H9 (cell line): Measurements from ENCODE around the gene SPOCK3. TPM values are rescaled to one million over a fixed set of nuclear protein-coding genes. Genes with fewer than 3 reads are reported as not detected.

Source experiments
- DNase-seq: peaks from one replicate; pipeline ENCODE4 v3.0.0-alpha.2; 2017
- H2AFZ ChIP-seq: one replicate; pipeline ENCODE4 v1.6.1; 2013; ENCODE audit warnings: mild to moderate bottlenecking, low read length, control low read depth, moderate library complexity
- H2AK5ac ChIP-seq: 2 replicates; pipeline ENCODE4 v1.6.1; 2013; ENCODE audit warnings: low read length, control low read depth, mixed read lengths; ENCODE audit not compliant: insufficient read length
- H2BK120ac ChIP-seq: one replicate; pipeline ENCODE4 v1.6.1; 2013; ENCODE audit warnings: low read depth, mild to moderate bottlenecking, low read length, control low read depth, inconsistent platforms; ENCODE audit not compliant: poor library complexity, severe bottlenecking
- H2BK12ac ChIP-seq: 2 replicates; pipeline ENCODE4 v1.6.1; 2013; ENCODE audit warnings: low read length, control low read depth, mixed read lengths, low read depth; ENCODE audit not compliant: insufficient read length
- H2BK15ac ChIP-seq: 2 replicates; pipeline ENCODE4 v1.6.1; 2013; ENCODE audit warnings: low read depth, low read length, control low read depth
- H2BK20ac ChIP-seq: one replicate; pipeline ENCODE4 v1.6.1; 2013; ENCODE audit warnings: low read depth, mild to moderate bottlenecking, low read length, control low read depth, inconsistent platforms; ENCODE audit not compliant: poor library complexity, severe bottlenecking
- H2BK5ac ChIP-seq: 2 replicates; pipeline ENCODE4 v1.6.1; 2013; ENCODE audit warnings: low read length, control low read depth, mixed read lengths; ENCODE audit not compliant: insufficient read length
- H3K14ac ChIP-seq: 2 replicates; pipeline ENCODE4 v1.6.1; 2013; ENCODE audit warnings: low read length, control low read depth; ENCODE audit not compliant: insufficient read depth
- H3K18ac ChIP-seq: 2 replicates; pipeline ENCODE4 v1.6.1; 2013; ENCODE audit warnings: low read depth, mild to moderate bottlenecking, mixed read lengths, low read length, control low read depth; ENCODE audit not compliant: insufficient read length
- H3K23ac ChIP-seq: 2 replicates; pipeline ENCODE4 v1.6.1; 2013; ENCODE audit warnings: low read length, control low read depth, mixed read lengths, low read depth; ENCODE audit not compliant: insufficient read length
- H3K23me2 ChIP-seq: 2 replicates; pipeline ENCODE4 v1.6.1; 2013; ENCODE audit warnings: low read depth, mild to moderate bottlenecking, mixed read lengths, low read length, control low read depth; ENCODE audit not compliant: insufficient read length, poor library complexity, severe bottlenecking
- H3K27ac ChIP-seq: 2 replicates; pipeline ENCODE4 v1.5.1; 2013; ENCODE audit warnings: low read length, control low read depth, mixed read lengths, low read depth; ENCODE audit not compliant: insufficient read length
- H3K27me3 ChIP-seq: 2 replicates; pipeline ENCODE4 v1.6.1; 2013; ENCODE audit warnings: low read length, control low read depth, inconsistent platforms; ENCODE audit not compliant: insufficient read depth
- H3K4ac ChIP-seq: 2 replicates; pipeline ENCODE4 v1.6.1; 2013; ENCODE audit warnings: low read depth, mild to moderate bottlenecking, control low read depth, inconsistent platforms, low read length, moderate library complexity
- H3K4me1 ChIP-seq: 2 replicates; pipeline ENCODE4 v1.6.1; 2013; ENCODE audit warnings: low read length, control low read depth, inconsistent platforms; ENCODE audit not compliant: insufficient read depth
- H3K4me2 ChIP-seq: 2 replicates; pipeline ENCODE4 v1.6.1; 2013; ENCODE audit warnings: low read length, control low read depth, mixed read lengths; ENCODE audit not compliant: insufficient read length, insufficient read depth
- H3K56ac ChIP-seq: 2 replicates; pipeline ENCODE4 v1.6.1; 2013; ENCODE audit warnings: low read depth, mild to moderate bottlenecking, mixed read lengths, low read length, control low read depth; ENCODE audit not compliant: insufficient read length
- H3K79me1 ChIP-seq: 2 replicates; pipeline ENCODE4 v1.6.1; 2013; ENCODE audit warnings: low read depth, mild to moderate bottlenecking, moderate library complexity, low read length, control low read depth, inconsistent platforms; ENCODE audit not compliant: insufficient read depth, poor library complexity, severe bottlenecking
- H3K79me2 ChIP-seq: 2 replicates; pipeline ENCODE4 v1.6.1; 2013; ENCODE audit warnings: low read length, control low read depth, inconsistent platforms; ENCODE audit not compliant: insufficient read depth
- H3K9ac ChIP-seq: 2 replicates; pipeline ENCODE4 v1.6.1; 2013; ENCODE audit warnings: low read length, control low read depth, mixed read lengths; ENCODE audit not compliant: insufficient read length; ENCODE audit errors: extremely low read depth
- H3K9me3 ChIP-seq: one replicate; pipeline ENCODE4 v1.6.1; 2013; ENCODE audit warnings: low read depth, low read length, inconsistent platforms; ENCODE audit not compliant: control insufficient read depth
- H3T11ph ChIP-seq: one replicate; pipeline ENCODE4 v1.6.1; 2013; ENCODE audit warnings: mild to moderate bottlenecking, low read length, control low read depth, inconsistent platforms
- H4K20me1 ChIP-seq: one replicate; pipeline ENCODE4 v1.6.1; 2013; ENCODE audit not compliant: control insufficient read depth, insufficient read length, insufficient read depth
- H4K5ac ChIP-seq: 2 replicates; pipeline ENCODE4 v1.6.1; 2013; ENCODE audit warnings: low read depth, mild to moderate bottlenecking, mixed read lengths, low read length, control low read depth; ENCODE audit not compliant: insufficient read length
- H4K8ac ChIP-seq: replicated peaks from 2 replicates; pipeline ENCODE4 v1.6.1; 2013; ENCODE audit warnings: low read length, control low read depth, mixed read lengths, low read depth; ENCODE audit not compliant: insufficient read length
- H4K91ac ChIP-seq: 2 replicates; pipeline ENCODE4 v1.6.1; 2013; ENCODE audit warnings: low read depth, mild to moderate bottlenecking, moderate library complexity, mixed read lengths, low read length, control low read depth; ENCODE audit not compliant: insufficient read length
- H3K27ac Mint-ChIP-seq, 3 experiments: 2 replicates in 2 of 3; 3 replicates in 1 of 3; pipeline ENCODE4 v1.8.0; 2020 to 2021; ENCODE audit warnings: mixed read lengths in 3 of 3, mild to moderate bottlenecking in 1 of 3, moderate library complexity in 1 of 3
- H3K27me3 Mint-ChIP-seq: 2 replicates; pipeline ENCODE4 v1.8.0; 2021; ENCODE audit warnings: low read depth, mild to moderate bottlenecking, moderate library complexity, mixed read lengths
- H3K36me3 Mint-ChIP-seq, 3 experiments: 2 replicates in 2 of 3; 3 replicates in 1 of 3; pipeline ENCODE4 v1.8.0; 2020 to 2021; ENCODE audit warnings: low read depth in 3 of 3, mixed read lengths in 3 of 3; ENCODE audit not compliant: insufficient read depth in 1 of 3
- H3K4me1 Mint-ChIP-seq, 2 experiments: 2 replicates each; pipeline ENCODE4 v1.8.0; 2020; ENCODE audit warnings: mixed read lengths in 2 of 2
- H3K4me3 Mint-ChIP-seq, 2 experiments: 2 replicates in 1 of 2; 3 replicates in 1 of 2; pipeline ENCODE4 v1.8.0; 2020 to 2021; ENCODE audit warnings: mild to moderate bottlenecking in 2 of 2, mixed read lengths in 2 of 2, moderate library complexity in 1 of 2
- H3K9me3 Mint-ChIP-seq, 2 experiments: 2 replicates in 1 of 2; 3 replicates in 1 of 2; pipeline ENCODE4 v1.8.0; 2020; ENCODE audit warnings: mild to moderate bottlenecking in 2 of 2, mixed read lengths in 2 of 2, moderate library complexity in 1 of 2
- WGBS: extraction: QIAGEN DNeasy Blood & Tissue Kit; methylation state at CpG from one replicate; pipeline ENCODE4 v1.1.7; 2013; ENCODE audit warnings: missing lambda C conversion rate, low lambda C conversion rate, mixed read lengths; ENCODE audit not compliant: insufficient read length; ENCODE audit errors: extremely low coverage; 5-methylcytosine and 5-hydroxymethylcytosine counted together
- total RNA-seq: library from RNA; stranded (reverse); gene quantifications from 2 replicates; pipeline ENCODE4 v1.2.1, GENCODE V29; 2021
- TF ChIP-seq, protein P1 (sequence below): fragments of 200-600 bp; sonication (generic); conservative IDR thresholded peaks from 3 replicates; pipeline ENCODE4 v1.8.0; 2021; ENCODE audit warnings: antibody characterized with exemption, mild to moderate bottlenecking

SPOCK3 gene
- total RNA-seq, 1 experiment from 2014 or later = 0.28 TPM

DNA sequence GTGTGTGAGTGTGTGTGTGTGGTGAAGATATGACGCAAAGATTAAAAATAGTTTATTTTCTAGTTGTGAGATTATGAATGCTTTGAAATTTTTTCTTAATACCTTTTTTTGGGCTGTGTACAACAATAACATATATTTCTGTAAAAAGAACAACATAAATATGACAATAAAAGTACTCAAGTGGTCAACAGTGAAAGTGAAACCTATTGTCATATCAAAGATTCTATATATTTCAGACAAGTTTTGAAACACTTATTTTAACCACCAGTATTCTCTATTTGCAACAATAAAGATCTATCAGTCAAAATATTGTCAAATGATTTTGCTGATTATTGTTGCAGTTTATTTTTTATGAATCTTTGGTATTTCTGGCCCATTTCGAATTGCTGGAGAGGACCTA is 98.0 kb downstream of the SPOCK3 start:
- Histone ChIP-seq H3K56ac (no peak overlapping the region), H2BK20ac (no peak overlapping the region), H4K20me1 (no peaks in the 10 kb centered on the region), H3T11ph (no peak overlapping the region), H3K23me2 (no peaks in the 10 kb centered on the region), H3K27me3 (no peaks in the 10 kb centered on the region), H4K8ac (no peak overlapping the region), H4K91ac (no peak overlapping the region), H2BK12ac (no peak overlapping the region), H3K23ac (no peak overlapping the region), H2BK15ac (no peak overlapping the region), H3K18ac (no peak overlapping the region), H4K5ac (no peak overlapping the region), H3K79me1 (no peaks in the 10 kb centered on the region), H3K4me2 (no peak overlapping the region), H2BK120ac (no peak overlapping the region), H3K4ac (no peak overlapping the region), H3K79me2 (no peaks in the 10 kb centered on the region), H2AK5ac (no peak overlapping the region), H3K14ac (no peak overlapping the region), H2BK5ac (no peak overlapping the region), H3K27ac (no peak overlapping the region), H3K9me3 (no peaks in the 10 kb centered on the region), H2AFZ (no peak overlapping the region), H3K9ac (no peak overlapping the region), H3K4me1 (peaks cover 2% of the 10 kb centered on the region; the same call in 1 of the 2 replicates)
- no peak for DNase-seq
- Mint-ChIP-seq H3K4me3 (no peak overlapping the region), H3K9me3 (no peaks in the 10 kb centered on the region; a peak in 1 of 5 replicates), H3K36me3 (no peaks in the 10 kb centered on the region), H3K4me1 (no peaks in the 10 kb centered on the region), H3K27ac (no peak overlapping the region), H3K27me3 (no peaks in the 10 kb centered on the region)
- TF ChIP-seq, protein P1, sequence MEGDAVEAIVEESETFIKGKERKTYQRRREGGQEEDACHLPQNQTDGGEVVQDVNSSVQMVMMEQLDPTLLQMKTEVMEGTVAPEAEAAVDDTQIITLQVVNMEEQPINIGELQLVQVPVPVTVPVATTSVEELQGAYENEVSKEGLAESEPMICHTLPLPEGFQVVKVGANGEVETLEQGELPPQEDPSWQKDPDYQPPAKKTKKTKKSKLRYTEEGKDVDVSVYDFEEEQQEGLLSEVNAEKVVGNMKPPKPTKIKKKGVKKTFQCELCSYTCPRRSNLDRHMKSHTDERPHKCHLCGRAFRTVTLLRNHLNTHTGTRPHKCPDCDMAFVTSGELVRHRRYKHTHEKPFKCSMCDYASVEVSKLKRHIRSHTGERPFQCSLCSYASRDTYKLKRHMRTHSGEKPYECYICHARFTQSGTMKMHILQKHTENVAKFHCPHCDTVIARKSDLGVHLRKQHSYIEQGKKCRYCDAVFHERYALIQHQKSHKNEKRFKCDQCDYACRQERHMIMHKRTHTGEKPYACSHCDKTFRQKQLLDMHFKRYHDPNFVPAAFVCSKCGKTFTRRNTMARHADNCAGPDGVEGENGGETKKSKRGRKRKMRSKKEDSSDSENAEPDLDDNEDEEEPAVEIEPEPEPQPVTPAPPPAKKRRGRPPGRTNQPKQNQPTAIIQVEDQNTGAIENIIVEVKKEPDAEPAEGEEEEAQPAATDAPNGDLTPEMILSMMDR = no peak
- WGBS = no CpG with 5 or more reads among the region's 2 CpGs
